WERI-Rb-1 (cell line): ENCODE results near the gene CP.
"Not testable (repeated sequence)": the region's sequence is repeated elsewhere in the genome, so short reads cannot be mapped to it uniquely, and the experiment has no call there.

ENCODE experiments used
- DNase-seq: peaks from one replicate; pipeline ENCODE4 v3.0.0-alpha.2; 2020
- H3K27ac ChIP-seq: fragments of 250-450 bp; sonication (Bioruptor Pico); 2 replicates; pipeline ENCODE4 v1.5.1; 2020; ENCODE audit warnings: mild to moderate bottlenecking, moderate library complexity
- H3K27me3 ChIP-seq: fragments of 250-450 bp; sonication (Bioruptor Pico); 2 replicates; pipeline ENCODE4 v1.5.1; 2021; ENCODE audit warnings: mild to moderate bottlenecking, low read depth, moderate library complexity; ENCODE audit not compliant: insufficient read depth, severe bottlenecking
- H3K36me3 ChIP-seq: fragments of 250-450 bp; sonication (Bioruptor Pico); 2 replicates; pipeline ENCODE4 v1.5.1; 2020; ENCODE audit warnings: mild to moderate bottlenecking, moderate library complexity
- H3K4me3 ChIP-seq: 2 replicates; pipeline ENCODE4 v1.5.1; 2011; ENCODE audit warnings: low read depth, mild to moderate bottlenecking, control low read depth, low read length
- H3K9me3 ChIP-seq: fragments of 250-450 bp; sonication (Bioruptor Pico); 2 replicates; pipeline ENCODE4 v1.5.1; 2021; ENCODE audit warnings: mild to moderate bottlenecking, moderate library complexity; ENCODE audit not compliant: severe bottlenecking
- TF ChIP-seq, protein P1 (sequence below): IDR thresholded peaks from 2 replicates; pipeline ENCODE4 v1.5.1; 2011; ENCODE audit warnings: low read depth, mild to moderate bottlenecking, control low read depth, inconsistent platforms, low read length

The CP gene

DNA sequence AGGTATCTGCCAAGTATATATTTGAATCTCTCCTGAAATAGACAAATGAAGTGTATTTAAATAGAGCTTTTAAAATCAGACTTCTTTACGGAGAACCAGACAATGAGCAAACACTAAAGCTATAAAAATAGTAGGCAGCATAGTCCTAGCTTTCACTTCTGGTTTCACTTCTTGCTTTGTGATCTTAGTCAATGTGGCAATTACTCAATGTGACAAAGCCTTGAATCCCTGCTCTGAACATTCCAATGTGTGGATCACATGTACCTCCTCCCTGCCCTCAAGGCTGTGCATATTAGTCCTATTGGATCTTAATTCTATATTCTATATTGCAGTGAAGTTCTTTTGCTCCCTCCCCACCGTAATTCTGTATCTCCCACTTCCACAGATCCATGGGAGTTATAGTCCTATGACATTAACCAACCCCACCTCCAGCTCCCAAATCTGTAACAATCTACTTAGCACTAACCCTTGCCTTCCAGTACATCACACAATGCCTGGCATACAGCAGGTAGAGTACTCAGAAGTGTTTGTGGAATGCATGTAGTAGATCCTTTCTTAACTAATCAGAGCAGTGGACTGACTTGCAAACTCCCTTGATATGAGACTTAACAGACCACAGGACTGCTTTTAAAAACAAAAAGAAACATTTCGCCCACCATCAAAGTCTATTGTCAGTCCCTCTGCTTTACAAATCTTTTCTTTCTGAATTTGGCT, 24.3 kb upstream of the CP start:
- H3K36me3 ChIP-seq = no peaks in the 10 kb centered on the region
- H3K4me3 ChIP-seq = no peak overlapping the region
- H3K27me3 ChIP-seq = no peaks in the 10 kb centered on the region
- DNase-seq = no peak
- TF ChIP-seq, protein P1, sequence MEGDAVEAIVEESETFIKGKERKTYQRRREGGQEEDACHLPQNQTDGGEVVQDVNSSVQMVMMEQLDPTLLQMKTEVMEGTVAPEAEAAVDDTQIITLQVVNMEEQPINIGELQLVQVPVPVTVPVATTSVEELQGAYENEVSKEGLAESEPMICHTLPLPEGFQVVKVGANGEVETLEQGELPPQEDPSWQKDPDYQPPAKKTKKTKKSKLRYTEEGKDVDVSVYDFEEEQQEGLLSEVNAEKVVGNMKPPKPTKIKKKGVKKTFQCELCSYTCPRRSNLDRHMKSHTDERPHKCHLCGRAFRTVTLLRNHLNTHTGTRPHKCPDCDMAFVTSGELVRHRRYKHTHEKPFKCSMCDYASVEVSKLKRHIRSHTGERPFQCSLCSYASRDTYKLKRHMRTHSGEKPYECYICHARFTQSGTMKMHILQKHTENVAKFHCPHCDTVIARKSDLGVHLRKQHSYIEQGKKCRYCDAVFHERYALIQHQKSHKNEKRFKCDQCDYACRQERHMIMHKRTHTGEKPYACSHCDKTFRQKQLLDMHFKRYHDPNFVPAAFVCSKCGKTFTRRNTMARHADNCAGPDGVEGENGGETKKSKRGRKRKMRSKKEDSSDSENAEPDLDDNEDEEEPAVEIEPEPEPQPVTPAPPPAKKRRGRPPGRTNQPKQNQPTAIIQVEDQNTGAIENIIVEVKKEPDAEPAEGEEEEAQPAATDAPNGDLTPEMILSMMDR = no peak
- no peaks in the 10 kb centered on the region for H3K9me3 ChIP-seq
- no peak overlapping the region for H3K27ac ChIP-seq

DNA sequence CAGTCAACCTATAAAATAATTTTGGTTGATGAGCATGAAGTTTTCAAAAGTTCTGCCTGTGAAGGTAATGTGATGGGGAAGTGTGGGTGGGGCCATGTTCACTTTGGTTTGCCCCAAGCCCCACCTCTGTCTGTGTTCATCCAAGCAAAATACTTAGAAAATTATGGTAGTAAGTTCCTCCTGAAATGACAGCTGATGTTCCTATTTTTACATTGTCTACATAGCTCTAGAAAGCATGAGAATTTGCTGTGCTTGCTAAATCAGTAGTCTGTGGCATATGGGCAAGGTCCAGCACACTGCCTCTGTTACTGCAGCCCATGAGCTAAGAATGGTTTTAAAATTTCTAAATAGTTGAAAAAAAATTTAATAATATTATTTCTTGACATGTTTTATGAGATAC, 21.9 kb upstream of the CP start:
- Histone ChIP-seq H3K9me3 (no peaks in the 10 kb centered on the region), H3K36me3 (no peaks in the 10 kb centered on the region), H3K4me3 (no peak overlapping the region), H3K27me3 (no peaks in the 10 kb centered on the region), H3K27ac (no peak overlapping the region)
- DNase-seq = no peak
- TF ChIP-seq, protein P1 = no peak

DNA sequence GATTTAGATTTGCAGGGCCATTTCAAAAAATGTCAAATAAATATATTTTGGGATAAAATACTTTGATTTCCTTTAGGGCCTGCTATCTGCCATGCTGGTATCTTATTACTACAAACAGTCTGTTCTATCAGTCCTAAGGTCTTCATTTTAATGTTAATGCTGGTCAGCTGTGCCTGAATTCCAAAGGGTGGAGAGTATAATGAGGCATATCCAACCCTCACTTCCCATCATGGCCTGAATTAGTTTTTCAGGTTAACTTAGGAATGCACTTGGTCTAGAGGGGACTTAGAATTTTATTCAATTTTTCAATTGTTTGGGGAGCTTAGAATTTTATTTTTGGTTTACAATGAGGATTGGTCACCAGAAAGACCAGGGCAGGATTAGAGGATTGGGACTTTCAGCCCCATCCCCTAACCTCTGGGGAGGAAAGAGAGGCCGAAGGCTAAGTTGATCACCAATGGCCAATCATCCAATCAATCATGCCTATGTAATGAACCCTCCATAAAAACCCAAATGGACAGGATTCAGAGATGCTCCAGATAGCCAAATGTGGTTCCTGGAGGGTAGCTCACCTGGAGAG, 17.8 kb upstream of the CP start:
- TF ChIP-seq, protein P1 = no peak
- Histone ChIP-seq H3K9me3 (no peaks in the 10 kb centered on the region), H3K27me3 (no peaks in the 10 kb centered on the region), H3K27ac (no peak overlapping the region), H3K36me3 (no peaks in the 10 kb centered on the region), H3K4me3 (no peak overlapping the region)
- DNase-seq = no peak

DNA sequence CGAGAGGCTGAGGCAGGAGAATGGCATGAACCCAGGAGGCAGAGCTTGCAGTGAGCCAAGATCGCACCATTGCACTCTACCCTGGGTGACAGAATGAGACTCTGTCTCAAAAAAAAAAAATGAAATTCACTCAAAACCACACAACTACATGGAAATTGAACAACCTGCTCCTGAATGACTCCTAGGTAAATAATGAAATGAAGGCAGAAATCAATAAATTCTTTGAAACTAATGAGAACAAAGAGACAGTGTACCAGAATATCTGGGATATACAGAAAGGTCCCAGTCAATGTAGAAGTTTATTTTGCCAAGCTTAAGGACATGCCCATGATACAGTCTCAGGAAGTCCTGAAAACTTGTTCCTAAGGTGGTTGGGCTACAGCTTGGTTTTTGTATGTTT, 16.6 kb upstream of the CP start:
- not testable (repeated sequence) for H3K27ac ChIP-seq

DNA sequence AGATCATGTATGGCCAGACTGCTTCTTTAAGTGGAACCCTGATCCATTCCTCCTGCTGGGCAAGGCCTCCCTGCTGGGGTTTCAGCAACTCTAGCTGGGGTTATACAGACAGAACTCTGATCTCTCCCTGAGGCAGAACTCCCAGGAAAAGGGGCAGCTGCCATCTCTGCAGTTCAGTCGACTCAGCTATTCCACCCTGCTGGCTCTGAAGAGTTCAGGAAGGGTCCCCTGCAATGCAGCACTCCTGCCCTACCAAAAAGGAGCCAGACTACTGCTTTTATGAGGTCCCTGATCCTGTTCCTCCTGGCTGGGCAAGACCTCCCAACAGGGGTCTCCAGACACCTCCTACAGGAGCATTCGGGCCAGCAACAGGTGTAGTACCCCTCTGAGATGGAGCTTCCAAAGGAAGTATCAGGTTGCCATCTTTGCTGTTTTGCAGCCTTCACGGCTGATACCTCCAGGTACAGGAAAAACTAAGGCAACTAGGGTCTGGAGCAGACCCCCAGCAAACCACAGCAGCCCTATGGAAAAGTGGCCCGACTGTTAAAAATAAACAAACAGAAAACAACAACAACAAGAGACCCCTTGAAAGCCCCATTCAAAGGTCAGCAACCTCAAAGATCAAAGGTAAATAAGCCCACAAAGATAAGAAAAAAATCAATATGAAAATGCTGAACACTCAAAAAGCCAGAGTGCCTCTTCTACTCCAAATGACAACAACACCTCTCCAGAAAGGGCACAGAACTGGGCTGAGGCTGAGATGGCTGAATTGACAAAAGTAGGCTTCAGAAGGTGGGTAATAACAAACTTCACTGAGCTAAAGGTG, 14.2 kb upstream of the CP start:
- H3K4me3 ChIP-seq = no peak overlapping the region
- TF ChIP-seq, protein P1 = no peak
- H3K27ac ChIP-seq = no peak overlapping the region
- no peaks in the 10 kb centered on the region for H3K9me3 ChIP-seq
- H3K27me3 ChIP-seq = no peaks in the 10 kb centered on the region
- H3K36me3 ChIP-seq = no peaks in the 10 kb centered on the region
- no peak for DNase-seq

More for the DNA sequence above, 16.6 kb upstream of the CP start:
- not testable (repeated sequence) for H3K9me3 ChIP-seq, DNase-seq, H3K4me3 ChIP-seq, H3K27me3 ChIP-seq, H3K36me3 ChIP-seq

DNA sequence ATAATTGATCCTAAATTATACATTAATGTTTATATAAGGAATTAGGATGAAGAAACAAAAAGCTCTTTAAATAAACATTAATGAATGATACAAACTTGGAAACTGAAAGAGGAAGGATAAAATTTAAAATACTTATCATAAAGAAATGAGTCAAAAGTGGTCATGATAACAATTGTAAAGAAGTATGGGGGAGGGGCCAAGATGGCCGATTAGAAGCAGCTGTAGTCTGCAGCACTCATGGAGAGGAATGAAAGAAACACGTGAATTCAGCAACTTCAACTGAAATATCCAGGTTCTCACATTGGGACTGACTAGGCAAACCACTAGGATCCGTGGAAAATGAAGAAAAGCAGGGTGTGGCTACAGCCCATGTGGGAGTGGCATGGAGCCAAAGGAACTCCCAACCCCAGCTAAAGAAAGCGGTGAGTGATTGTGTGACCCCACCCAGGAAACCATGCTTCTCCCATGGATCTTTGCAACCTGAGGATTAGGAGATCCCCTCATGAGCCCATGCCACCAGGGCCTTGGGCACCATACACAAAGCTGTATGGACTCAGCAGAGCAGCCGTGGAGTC, 13.1 kb upstream of the CP start:
- H3K27ac ChIP-seq = no peak overlapping the region
- no peaks in the 10 kb centered on the region for H3K36me3 ChIP-seq
- no peak overlapping the region for H3K4me3 ChIP-seq
- DNase-seq = no peak
- no peaks in the 10 kb centered on the region for H3K9me3 ChIP-seq
- H3K27me3 ChIP-seq = no peaks in the 10 kb centered on the region
- TF ChIP-seq, protein P1 = no peak
